ENCODE results near the gene NGDN.

NGDN gene

GRCh38 chr14:23441076-23441475 is 28.4 kb upstream of the NGDN start:
- no peak overlapping the region for H3K4me3 ChIP-seq (ENCODE audit: low read length)
- TF ChIP-seq, protein P1, sequence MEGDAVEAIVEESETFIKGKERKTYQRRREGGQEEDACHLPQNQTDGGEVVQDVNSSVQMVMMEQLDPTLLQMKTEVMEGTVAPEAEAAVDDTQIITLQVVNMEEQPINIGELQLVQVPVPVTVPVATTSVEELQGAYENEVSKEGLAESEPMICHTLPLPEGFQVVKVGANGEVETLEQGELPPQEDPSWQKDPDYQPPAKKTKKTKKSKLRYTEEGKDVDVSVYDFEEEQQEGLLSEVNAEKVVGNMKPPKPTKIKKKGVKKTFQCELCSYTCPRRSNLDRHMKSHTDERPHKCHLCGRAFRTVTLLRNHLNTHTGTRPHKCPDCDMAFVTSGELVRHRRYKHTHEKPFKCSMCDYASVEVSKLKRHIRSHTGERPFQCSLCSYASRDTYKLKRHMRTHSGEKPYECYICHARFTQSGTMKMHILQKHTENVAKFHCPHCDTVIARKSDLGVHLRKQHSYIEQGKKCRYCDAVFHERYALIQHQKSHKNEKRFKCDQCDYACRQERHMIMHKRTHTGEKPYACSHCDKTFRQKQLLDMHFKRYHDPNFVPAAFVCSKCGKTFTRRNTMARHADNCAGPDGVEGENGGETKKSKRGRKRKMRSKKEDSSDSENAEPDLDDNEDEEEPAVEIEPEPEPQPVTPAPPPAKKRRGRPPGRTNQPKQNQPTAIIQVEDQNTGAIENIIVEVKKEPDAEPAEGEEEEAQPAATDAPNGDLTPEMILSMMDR (conservative IDR thresholded peaks at IDR 0.05; ENCODE audit: low read length): no peak
- no peak for DNase-seq (ENCODE audit: low read depth)

GRCh38 chr14:23442721-23443356 is 26.7 kb upstream of the NGDN start:
- H3K4me3 ChIP-seq (ENCODE audit: low read length): no peak overlapping the region
- no peak for DNase-seq (ENCODE audit: low read depth)
- TF ChIP-seq, protein P1 (conservative IDR thresholded peaks at IDR 0.05; ENCODE audit: low read length): no peak

- no peak for DNase-seq (ENCODE audit: low read depth)
- TF ChIP-seq, protein P1 (conservative IDR thresholded peaks at IDR 0.05; ENCODE audit: low read length): no peak
- no peak overlapping the region for H3K4me3 ChIP-seq (ENCODE audit: low read length)
These were observed 26.1 kb upstream of the NGDN start for GRCh38 chr14:23443411-23443812.

DNA sequence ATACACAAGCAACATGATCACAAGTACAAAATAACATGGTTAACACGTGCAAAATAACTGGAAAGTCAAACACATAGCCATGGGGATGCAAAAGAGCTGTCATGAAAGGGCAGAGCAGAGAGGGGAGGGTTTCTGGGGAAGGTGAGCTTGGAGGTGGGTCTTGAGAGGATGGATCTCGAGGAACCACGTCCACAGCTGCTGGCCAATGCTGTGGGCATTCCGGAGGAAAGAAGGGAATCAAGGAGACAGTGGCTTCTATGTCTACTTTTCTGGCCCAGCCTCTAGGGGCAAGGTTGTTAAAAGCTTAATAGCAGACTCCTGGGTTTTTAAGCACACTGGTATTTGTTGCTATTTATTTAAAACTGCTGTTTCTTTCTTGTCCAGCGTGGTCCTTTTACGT is 25.6 kb upstream of the NGDN start:
- DNase-seq (ENCODE audit: low read depth): no peak
- TF ChIP-seq, protein P1 (conservative IDR thresholded peaks at IDR 0.05; ENCODE audit: low read length): no peak
- H3K4me3 ChIP-seq (ENCODE audit: low read length): no peak overlapping the region

- no peak overlapping the region for H3K4me3 ChIP-seq (ENCODE audit: low read length)
- TF ChIP-seq, protein P1 (conservative IDR thresholded peaks at IDR 0.05; ENCODE audit: low read length): no peak
- no peak for DNase-seq (ENCODE audit: low read depth)
These were observed 25.2 kb upstream of the NGDN start for GRCh38 chr14:23444314-23444713.

- DNase-seq (ENCODE audit: low read depth): no peak
- TF ChIP-seq, protein P1 (conservative IDR thresholded peaks at IDR 0.05; ENCODE audit: low read length): no peak
- H3K4me3 ChIP-seq (ENCODE audit: low read length): no peak overlapping the region
These were observed 23.7 kb upstream of the NGDN start for GRCh38 chr14:23445773-23446172.

- TF ChIP-seq, protein P1 (conservative IDR thresholded peaks at IDR 0.05; ENCODE audit: low read length): no peak
- DNase-seq (ENCODE audit: low read depth): no peak
- no peak overlapping the region for H3K4me3 ChIP-seq (ENCODE audit: low read length)
These were observed 23.1 kb upstream of the NGDN start for GRCh38 chr14:23446291-23446851.

All from AG10803 (cell line).